Kasumi-1 (cell line): ENCODE data around the gene IQGAP3.
A peak's percentile ranks its signal among the peaks of the same experiment; 100 is the strongest.
"Not testable (repeated sequence)": the region's sequence is repeated elsewhere in the genome, so short reads cannot be mapped to it uniquely, and the experiment has no call there.

ENCODE experiments used
- DNase-seq, 2 experiments: peaks; one replicate each; lab custom pipeline; 2025; lab: John Stamatoyannopoulos, UW

IQGAP3 gene, protein sequence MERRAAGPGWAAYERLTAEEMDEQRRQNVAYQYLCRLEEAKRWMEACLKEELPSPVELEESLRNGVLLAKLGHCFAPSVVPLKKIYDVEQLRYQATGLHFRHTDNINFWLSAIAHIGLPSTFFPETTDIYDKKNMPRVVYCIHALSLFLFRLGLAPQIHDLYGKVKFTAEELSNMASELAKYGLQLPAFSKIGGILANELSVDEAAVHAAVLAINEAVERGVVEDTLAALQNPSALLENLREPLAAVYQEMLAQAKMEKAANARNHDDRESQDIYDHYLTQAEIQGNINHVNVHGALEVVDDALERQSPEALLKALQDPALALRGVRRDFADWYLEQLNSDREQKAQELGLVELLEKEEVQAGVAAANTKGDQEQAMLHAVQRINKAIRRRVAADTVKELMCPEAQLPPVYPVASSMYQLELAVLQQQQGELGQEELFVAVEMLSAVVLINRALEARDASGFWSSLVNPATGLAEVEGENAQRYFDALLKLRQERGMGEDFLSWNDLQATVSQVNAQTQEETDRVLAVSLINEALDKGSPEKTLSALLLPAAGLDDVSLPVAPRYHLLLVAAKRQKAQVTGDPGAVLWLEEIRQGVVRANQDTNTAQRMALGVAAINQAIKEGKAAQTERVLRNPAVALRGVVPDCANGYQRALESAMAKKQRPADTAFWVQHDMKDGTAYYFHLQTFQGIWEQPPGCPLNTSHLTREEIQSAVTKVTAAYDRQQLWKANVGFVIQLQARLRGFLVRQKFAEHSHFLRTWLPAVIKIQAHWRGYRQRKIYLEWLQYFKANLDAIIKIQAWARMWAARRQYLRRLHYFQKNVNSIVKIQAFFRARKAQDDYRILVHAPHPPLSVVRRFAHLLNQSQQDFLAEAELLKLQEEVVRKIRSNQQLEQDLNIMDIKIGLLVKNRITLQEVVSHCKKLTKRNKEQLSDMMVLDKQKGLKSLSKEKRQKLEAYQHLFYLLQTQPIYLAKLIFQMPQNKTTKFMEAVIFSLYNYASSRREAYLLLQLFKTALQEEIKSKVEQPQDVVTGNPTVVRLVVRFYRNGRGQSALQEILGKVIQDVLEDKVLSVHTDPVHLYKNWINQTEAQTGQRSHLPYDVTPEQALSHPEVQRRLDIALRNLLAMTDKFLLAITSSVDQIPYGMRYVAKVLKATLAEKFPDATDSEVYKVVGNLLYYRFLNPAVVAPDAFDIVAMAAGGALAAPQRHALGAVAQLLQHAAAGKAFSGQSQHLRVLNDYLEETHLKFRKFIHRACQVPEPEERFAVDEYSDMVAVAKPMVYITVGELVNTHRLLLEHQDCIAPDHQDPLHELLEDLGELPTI (N-terminal part only)

DNA sequence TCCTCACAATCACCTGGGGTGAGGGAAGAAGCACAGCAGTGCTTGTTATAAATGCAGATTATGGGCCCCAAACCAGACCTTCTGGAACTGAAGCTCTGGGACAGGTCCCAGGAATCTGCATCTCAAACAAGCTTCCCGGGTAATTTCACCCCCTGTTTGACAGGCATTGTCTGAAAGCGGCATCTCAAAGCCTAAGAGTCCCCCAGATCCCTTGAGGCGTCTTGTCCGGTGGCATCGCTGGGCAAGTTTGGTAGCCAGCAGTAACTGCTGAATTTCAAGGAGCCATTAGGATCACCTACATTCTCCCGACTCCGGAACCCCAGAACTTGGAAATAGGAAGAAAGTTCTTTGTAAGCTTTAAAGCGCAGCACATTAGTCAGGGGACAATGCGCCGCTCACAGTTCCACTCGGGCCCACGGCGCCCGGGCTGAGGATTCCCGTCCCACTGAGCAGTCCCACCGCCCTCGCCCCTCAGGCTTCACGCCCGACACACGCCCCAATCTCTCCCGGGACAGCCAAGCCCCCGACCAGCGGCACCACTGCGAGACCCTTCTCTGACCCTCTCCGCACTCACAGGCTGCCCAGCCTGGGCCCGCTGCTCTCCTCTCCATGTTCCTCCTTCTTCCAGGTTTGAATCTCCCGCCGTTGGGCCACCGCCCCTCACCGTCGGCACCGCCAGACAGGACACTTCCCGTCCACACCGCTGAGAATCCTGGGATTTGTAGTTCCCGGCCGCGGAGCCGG lies at the start of gene IQGAP3:
Gene IQGAP3 (minus strand): TSS at position 647 of the 744 bp plus-strand sequence. CDS start 36 bp downstream, at position 611.
- peak; percentile 74 to 75 for DNase-seq

DNA sequence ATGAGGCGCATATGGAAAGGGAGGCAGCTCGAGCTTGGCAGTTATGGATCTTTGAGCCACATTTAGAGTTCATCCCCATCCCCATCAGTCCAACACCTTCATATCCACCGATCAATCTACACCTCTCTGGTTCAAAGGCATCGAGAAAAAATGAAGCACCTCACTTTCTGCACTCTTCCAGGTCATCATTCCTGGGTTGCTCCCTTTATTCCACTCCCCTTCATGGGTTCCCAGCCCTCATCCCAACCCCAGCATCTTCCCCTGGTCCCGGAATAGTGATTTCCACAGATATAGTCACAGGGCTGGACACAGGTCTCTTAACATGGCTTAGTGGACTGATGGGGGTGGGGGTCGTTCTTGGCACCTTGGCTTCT lies 47.2 kb upstream of the IQGAP3 start:
- no peak for DNase-seq

DNA sequence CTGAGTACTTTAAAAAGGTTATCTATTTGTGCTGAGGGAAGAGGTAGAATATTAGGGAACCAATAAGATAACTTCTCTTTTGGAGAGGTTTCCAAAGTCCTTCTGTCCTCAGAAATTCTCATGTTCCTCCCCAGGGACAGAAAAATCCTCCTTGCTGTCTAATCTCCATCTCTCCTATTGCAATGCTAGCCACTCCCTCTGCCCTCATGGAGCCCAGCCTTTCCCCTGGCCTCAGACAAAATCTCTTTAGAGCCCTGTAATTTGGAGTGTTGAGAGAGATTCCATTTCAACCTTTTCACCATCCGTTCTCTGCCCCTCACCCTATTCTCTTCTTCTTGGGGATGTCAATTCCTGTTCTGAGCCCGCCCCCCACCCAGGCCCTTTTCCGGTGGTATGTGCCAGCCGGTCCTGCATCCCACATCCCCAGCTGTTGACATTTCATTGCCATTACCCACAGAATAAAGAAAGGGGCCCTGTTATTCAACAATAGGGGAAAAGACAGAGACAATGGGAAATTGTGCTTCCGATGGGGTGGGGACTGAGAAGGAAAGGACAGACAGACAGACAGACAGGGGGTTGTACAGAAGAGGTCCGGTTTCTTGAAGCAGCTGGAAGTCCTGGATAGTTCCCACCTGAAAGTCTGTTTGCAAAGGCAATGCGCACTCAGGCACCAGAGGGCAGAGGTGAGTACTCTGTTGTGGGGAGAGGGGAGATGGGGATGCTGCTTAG lies 46.7 kb upstream of the IQGAP3 start, which contains the start of gene HAPLN2:
Gene HAPLN2 (plus strand): TSS at position 563 of the 729 bp plus-strand sequence. CDS start 4,076 bp downstream, outside the sequence.
- peak; percentile 45 to 55 for DNase-seq

DNA sequence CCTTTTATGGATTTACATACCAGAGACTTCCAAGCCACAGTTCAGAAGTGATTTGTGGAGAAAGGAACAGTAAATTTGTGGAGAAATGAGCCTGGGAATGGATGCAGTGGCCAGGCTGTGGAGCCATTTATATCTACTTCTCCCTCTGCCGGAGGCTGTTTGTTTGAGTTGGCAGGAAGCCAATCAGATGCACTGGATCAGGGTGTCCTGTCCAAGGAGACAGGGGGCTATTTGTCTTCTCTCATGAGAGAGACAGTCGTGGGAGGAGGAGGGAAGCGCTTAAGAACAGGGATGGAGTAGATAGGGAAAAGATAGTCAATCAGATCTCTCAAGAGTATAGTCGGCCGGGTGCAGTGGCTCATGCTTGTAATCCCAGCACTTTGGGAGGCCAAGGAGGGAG lies 44.1 kb upstream of the IQGAP3 start:
- DNase-seq, result no peak

DNA sequence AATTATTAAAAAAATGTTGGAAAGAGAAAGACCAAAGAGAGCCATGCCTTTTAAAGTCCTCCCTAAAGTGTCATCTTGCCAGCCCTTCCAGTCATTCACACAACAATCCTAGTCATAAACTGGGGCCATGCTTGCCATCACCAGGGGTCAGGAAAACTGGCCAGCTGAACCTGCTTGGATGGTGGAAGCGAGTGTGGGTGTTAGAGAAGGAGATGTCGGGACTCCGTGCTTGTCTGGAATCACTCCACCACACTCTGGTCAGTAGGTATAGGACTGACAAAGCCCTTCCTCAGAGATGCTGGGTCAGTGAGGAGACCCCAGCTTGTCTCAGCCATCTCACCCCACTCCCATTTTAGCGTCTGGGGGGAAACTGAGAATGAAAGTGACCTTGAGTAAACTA lies 43.6 kb upstream of the IQGAP3 start:
- no peak for DNase-seq

DNA sequence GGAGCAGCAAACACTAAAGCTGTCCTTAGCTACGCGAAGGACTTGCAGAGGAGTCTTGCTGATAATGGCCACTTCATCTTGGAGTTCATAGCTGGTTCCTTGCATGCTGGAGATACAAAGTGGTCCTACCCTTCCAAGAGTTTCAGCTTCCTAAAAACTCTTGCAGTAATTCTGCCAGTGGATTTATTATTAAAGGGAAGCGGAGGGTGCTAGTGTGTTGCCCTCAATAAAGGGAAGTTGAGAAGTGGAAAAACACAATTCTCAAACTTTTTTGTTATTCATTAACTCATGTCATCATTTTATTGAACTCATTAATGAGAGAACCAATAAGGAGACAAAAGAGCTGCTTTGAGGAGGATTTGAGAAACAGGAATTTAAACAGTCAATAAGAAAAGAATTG lies 40.3 kb upstream of the IQGAP3 start:
- DNase-seq, result no peak

DNA sequence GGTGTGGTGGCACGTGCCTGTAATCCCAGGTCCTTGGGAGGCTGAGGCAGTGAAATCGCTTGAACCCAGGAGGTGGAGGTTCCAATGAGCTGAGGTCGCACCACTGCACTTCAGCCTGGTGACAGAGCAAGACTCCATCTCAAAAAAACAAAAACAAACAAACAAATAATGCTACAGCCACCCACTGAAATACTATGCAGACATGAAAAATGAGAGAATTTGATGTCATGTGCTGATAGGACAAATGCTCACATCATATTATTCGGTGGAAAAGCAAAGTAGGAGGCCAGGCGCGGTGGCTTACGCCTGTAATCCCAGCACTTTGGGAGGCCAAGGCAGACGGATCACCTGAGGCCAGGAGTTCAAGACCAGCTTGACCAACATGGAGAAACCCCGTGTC lies 37.7 kb upstream of the IQGAP3 start:
- not testable (repeated sequence) for DNase-seq

DNA sequence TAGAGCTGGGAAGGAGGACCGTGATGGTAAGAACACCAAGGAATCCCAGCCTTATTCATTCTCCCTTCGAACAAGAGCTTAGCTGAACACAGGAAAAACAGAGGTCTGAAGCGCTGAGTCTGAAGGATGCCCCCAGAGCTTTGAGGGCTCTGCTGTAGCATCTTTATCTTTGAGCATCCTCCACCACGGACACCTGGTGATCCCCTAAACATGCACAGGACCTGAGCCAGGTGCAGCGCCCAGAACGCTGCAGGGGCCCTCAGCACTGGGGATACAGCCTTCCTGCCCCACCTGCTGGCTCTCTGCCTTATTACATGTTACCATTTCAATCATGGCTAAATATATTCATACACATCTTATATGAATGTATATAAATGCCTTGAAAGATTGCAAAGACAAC lies 36.6 kb upstream of the IQGAP3 start:
- DNase-seq, result peak; percentile 41 to 58

DNA sequence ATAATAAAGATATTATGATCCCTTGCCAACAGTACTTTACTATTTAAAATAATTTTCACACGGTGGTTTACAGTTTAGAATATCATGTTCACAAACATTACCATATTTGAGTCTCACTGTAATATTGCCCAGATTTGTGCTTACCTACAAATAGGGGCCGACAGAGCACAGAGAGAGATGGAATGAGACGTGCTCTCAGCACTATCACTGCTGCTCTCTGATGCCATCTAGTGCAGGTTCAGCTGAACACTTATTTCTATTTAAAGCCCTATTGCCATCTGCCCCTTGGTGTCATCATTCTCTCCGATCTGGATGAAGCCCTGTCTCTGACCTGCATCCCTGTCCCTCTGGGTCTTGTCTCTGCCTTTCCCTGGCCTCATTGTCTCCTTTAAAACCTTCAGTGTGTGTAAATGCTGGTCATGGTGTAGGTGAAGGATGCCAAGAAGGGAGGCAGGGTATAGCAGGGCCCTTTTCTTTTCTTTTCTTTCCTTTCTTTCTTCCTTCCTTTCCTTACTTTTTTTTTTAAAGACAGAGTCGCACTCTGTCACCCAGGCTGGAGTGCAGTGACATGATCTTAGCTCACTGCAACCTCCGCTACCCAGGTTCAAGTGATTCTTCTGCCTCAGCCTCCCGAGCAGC lies 35.8 kb upstream of the IQGAP3 start:
- peak; percentile 94 to 95 for DNase-seq

DNA sequence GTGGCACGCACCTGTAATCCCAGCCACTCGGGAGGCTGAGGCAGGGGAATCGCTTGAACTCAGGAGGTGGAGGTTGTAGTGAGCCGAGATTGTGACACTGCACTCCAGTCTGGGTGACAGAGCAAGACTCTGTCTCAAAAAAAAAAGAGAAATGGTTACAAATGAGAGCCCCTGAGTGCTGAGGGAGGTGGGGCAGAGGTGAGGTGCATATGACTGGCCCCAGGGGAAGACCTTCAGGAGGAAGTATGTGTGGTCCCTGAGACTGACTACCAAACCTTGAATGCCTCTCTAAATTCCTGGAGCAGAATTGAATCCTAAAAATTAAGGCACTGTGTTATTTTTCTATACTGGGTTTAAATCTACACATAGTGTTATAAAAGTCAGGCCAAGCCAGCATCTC lies 35.0 kb upstream of the IQGAP3 start:
- DNase-seq, result not testable (repeated sequence)

DNA sequence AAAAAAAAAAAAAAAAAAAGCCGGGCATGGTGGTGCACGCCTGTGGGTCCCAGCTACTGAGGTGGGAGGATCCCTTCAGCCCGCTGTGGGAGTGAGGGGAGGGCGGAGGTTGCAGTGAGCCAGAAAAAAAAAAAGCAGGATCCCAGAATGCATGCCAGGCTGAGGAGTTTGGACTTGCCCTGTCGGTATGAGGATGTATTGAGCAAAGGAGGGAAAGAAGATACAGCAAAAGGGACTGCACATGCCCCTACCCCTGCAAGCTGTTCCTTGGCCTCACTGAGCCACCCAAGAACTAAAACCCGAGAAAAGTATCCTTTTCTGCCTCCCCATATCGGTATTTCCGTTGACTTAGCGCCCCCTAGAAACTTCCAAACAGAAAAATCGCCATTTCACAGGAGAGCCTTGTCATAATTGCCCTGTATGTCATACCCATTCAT lies 30.2 kb upstream of the IQGAP3 start:
- peak; percentile 37 to 56 for DNase-seq

DNA sequence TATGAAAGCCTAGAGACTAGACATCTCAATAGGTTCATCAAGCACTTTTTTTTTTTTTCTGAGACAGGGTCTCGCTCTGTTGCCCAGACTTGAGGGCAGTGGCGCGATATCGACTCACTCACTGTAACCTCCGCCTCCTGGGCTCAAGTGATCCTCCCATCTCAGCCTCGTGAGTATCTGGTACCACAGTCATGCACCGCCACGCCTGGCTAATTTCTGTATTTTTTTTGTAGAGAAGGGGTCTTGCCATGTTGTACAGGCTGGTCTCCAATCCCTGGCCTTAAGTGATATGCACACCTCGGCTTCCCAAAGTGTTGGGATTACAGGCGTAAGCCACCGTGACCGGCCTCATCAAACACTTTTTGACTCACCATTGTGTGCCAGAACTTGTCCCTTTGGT lies 29.5 kb upstream of the IQGAP3 start:
- DNase-seq, result no peak

DNA sequence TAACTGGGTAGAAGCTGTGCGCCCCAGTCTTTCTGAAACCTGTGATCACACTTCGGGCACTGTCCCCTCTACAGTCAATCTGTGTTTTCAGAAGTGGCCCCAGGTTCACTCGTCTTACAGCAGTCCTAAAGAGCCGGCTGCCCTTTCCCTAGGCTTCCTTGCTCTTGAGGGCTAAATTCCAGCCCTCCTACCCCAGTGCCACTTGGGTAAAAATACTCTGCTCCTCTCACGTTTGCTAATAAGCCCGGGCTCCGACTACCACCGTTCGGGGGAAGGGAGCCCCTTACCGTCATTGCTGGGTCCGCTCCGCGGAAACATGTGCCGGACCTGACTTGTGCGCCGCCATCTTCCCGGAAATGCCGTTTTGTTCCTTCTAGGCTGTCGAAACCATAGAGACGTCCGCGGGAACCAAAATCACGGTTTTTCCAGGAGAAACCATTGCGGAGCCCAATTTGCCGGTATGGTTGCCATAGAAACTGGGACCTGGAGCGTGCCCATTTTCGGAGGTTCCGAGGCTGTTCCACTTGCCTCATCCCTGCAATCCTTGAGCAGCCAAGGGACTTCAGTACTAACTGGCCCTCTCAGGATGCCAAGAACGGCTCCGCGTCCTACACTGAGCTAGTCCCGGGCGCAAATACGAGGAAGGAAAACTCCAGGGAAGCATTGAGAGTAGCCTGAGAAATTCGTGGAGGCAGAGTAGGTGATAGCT lies 28.9 kb upstream of the IQGAP3 start, which contains the start of gene GPATCH4:
Gene GPATCH4 (minus strand): TSS at position 358 of the 709 bp plus-strand sequence.
- peak; percentile 81 to 83 for DNase-seq

DNA sequence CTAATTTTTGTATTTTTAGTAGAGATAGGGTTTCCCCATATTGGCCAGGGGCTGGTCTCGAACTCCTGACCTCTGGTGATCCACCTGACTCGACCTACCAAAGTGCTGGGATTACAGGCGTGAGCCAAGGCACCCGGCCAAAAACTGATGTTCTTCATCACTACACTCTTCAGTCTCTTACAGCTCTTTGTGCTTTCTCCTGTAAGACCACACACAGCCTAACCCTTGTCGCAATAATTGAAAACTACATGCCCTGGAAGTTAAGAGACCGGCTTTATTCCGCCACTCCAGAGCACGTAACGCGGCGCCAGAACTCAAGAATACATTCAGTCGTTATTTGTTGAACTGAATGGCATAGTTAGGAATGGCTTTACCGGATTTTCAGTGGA lies 28.4 kb upstream of the IQGAP3 start:
- DNase-seq, result no peak

DNA sequence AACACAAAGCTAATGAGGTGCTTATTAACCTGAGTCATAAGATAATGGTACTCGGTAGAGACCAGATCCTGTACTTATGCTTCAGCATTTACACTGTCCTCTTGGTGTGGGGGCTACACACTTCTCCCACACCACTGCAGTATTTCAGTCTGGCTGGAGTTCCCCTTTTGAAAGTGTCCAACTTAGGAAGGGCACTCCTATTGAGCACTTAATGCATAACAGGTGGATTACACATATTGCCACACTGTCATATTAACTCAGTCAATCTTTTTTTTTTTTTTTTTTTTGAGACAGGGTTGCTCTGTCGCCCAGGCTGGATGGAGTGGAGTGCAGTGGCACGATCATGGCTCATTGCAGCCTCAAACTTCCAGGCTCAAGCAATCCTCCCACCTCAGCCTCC lies 27.4 kb upstream of the IQGAP3 start:
- peak; percentile 76 to 89 for DNase-seq

DNA sequence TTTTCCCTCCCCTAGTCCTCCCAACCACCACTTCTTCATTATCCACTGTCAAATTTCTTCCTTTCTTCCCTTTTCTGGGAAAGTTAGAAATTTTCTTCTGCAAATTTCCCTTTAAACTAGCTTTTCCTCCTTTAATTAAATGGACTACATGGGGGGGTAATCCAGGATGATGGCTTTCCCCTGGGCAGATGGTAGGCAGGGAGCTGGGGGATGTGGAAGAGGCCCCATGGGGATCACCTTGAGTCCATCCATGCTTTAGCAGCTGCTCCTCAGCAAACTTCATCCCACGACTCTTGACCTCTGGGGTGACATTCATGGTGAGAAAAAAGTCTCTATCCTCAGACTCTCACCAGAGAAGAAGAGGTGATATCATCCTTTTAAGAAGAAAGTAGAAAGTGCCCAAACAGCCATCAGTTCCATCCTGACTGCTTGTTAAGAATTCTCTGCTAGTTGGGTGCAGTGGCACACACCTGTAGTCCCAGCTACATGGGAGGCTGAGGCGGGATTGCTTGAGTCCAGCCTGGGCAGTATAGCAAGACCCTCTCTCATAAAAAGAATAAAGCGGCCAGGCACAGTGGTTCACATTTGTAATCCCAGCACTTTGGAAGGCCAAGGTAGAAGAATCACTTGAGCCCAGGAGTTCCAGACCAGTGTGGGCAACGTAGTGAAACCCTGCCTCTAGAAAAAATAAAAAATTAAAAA lies 26.5 kb upstream of the IQGAP3 start:
- no peak for DNase-seq

DNA sequence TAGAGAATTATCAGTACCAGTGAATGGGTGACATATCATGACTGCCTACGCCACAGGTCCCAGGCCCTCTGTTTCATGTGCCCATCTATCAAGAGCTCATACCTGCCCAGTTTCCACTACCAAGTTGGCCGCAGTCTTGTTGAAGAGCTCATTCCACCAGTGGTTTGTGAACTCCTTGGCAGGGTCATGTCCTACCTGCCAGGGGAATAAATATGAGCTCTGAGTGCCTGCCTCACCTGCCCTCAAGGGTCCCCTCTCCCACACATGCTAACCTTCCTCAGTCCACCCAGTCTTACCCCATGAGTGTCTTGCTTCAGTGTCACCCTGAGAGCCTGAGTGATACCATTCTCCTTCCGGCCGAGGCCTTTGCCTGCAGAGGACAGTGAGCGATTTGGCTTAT lies 25.8 kb upstream of the IQGAP3 start:
- no peak for DNase-seq

DNA sequence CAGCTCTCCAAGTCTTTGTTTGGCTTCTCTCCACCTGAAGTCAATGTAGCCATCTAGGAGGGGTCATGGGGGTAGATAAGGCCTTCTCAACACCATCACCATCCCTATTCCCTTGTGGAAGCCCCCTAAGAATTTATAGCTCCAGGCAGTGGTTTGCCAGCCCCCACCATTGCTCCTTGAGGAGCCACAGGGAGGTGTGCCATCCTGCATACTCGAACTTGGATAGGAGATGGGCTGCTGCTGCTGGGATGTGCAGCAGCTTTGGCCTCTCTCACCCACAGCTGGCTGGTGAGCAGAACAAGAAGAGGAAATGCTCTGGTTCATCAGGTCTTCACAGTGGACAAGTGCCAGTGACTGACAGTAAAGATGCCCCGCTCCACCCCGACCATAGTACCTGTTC lies 24.1 kb upstream of the IQGAP3 start:
- no peak for DNase-seq

DNA sequence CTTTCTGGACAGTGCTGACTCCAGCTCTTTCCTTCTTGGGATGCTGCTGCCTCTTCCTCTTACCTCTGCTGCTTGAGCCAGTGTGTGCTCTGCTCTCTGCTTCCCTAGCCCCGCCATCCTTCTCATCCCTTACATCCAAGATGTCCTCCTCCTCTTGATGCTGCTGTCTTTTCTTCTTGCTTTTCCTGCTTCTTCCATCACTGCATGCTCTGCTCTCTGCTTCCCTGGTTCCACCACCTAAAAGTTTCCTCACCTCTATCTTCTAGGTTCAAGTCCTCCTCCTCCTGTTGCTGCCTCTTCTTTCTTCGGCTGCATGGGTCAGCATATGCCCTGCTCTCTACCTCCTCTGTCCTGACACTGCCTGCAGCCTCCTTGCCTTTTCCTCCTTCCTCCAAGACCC lies 22.7 kb upstream of the IQGAP3 start:
- no peak for DNase-seq
